ENCODE data around the gene FOXO1.

The FOXO1 gene

DNA sequence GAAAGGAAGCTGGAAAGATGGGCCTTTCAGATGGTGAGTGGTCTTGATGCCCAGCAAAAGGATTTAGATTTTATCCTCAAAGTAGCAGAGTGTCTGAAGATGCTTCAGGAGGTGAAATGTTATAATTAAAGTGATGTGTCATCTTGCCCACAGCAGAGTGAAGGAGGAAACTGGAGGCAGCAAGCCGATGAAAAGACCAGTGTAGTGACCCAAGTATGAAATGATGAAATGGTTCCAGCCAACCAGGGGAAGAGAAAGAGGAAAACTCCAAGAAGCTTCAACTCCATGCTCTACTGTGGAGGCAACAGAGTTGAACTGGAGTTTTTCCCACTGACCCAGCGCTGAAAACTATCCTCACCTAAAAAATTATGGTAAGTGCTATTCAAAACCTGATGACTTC, 66.7 kb downstream of the FOXO1 start:
- H3K9me3 ChIP-seq (ENCODE audit: severe bottlenecking), result no peaks in the 10 kb centered on the region
- DNase-seq, result no peak
- TF ChIP-seq, protein P1, sequence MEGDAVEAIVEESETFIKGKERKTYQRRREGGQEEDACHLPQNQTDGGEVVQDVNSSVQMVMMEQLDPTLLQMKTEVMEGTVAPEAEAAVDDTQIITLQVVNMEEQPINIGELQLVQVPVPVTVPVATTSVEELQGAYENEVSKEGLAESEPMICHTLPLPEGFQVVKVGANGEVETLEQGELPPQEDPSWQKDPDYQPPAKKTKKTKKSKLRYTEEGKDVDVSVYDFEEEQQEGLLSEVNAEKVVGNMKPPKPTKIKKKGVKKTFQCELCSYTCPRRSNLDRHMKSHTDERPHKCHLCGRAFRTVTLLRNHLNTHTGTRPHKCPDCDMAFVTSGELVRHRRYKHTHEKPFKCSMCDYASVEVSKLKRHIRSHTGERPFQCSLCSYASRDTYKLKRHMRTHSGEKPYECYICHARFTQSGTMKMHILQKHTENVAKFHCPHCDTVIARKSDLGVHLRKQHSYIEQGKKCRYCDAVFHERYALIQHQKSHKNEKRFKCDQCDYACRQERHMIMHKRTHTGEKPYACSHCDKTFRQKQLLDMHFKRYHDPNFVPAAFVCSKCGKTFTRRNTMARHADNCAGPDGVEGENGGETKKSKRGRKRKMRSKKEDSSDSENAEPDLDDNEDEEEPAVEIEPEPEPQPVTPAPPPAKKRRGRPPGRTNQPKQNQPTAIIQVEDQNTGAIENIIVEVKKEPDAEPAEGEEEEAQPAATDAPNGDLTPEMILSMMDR (IDR thresholded peaks at IDR 0.05; ENCODE audit: low read depth, low read length), result no peak
- H3K27me3 ChIP-seq (ENCODE audit: insufficient read depth, low read depth, severe bottlenecking), result no peaks in the 10 kb centered on the region
- H3K36me3 ChIP-seq, result no peaks in the 10 kb centered on the region
- H3K27ac ChIP-seq, result no peak overlapping the region
- H3K4me3 ChIP-seq (ENCODE audit: low read depth, low read length), result no peak overlapping the region

DNA sequence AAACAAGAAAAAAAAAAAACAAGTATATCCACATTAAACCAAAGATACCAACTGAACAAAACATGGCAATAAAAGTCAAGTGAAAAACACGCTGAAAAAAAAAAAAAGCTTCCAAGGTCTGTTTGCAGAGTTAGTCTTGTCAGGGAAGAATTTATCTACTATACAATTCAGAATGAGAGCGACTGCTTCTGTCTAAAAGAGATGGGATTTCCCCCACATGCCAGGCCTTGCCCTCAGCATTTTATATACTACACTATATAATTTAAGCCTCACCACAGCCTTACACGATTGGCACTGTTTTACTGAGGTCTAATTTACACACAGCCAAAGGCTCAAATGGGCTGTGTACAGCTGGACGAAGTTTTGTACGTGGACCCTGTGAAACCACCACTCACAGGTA, 67.3 kb downstream of the FOXO1 start:
- Histone ChIP-seq H3K27ac (no peak overlapping the region), H3K27me3 (ENCODE audit: insufficient read depth, low read depth, severe bottlenecking) (no peaks in the 10 kb centered on the region), H3K4me3 (ENCODE audit: low read depth, low read length) (no peak overlapping the region), H3K36me3 (no peaks in the 10 kb centered on the region), H3K9me3 (ENCODE audit: severe bottlenecking) (no peaks in the 10 kb centered on the region)
- DNase-seq, result no peak
- TF ChIP-seq, protein P1 (IDR thresholded peaks at IDR 0.05; ENCODE audit: low read depth, low read length), result no peak

DNA sequence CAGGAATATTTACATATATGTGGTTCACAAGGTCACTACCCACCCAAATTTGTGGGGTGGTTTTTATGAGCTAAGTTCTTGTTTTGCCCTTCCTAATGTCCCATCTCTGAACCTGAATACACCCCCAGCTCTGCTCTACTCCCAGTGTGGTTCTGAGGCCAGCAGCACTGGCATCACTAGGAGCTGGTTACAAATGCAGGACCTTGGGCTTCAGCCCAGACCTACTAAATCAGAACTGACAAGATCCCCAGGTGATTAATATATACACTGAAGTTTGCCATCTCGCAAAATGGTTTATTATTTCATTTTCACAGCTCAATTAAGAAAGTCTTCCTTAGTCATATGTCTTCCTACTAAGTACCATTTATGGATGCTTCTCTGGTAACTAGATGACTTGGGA, 67.9 kb downstream of the FOXO1 start:
- H3K9me3 ChIP-seq (ENCODE audit: severe bottlenecking), result no peaks in the 10 kb centered on the region
- no peaks in the 10 kb centered on the region for H3K36me3 ChIP-seq
- DNase-seq, result no peak
- H3K4me3 ChIP-seq (ENCODE audit: low read depth, low read length), result no peak overlapping the region
- TF ChIP-seq, protein P1 (IDR thresholded peaks at IDR 0.05; ENCODE audit: low read depth, low read length), result no peak
- H3K27ac ChIP-seq, result no peak overlapping the region
- H3K27me3 ChIP-seq (ENCODE audit: insufficient read depth, low read depth, severe bottlenecking), result no peaks in the 10 kb centered on the region

DNA sequence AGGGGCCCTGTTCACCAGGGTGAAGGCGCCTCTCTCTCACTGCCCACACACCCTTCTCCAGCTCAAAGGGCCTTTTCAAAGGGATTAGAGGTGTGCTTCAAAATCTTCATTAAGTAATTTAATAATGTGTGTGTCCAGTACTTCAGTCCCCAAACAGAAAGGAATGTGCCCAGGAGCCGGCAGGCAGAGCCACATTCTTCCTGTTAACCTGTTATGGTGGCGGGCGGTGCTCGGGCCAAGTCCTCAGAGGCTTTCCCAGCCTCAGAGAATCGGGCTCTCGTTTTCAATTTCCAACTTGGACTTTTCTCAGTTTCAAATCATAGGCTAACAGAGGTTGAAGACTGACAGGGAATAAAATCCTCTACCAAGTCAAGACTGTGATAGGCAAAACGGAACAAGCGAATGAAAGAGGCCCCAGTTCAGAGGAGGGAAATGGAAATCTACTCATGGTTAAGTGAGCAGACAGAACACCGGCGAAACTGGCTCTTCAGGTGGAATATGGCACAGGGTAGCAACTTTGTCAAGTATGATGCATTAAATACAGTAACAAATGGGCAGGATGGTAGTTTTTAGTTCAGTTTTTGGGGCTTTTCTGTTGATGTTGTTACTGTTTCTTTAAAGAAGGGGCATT, 68.6 kb downstream of the FOXO1 start:
- H3K27ac ChIP-seq, result no peak overlapping the region
- TF ChIP-seq, protein P1 (IDR thresholded peaks at IDR 0.05; ENCODE audit: low read depth, low read length), result no peak
- no peak for DNase-seq

DNA sequence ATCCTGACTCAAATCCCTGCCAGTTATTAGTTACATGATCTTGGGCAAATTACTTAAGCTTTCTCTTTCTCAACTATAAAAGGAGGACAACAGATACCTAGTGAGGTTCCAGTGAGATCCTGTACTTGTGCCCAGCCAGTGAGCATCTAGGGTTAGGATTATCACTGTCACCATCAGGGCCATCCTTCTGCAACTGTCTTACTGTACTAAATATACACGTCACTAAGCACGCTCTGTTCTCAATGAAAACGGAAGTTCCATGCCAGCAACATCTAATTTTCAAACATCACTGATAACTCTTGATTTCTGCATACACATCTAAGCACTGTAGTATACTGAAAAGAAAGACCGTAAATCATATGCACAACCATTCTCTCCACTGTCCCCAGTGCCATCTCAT, 70.0 kb downstream of the FOXO1 start:
- TF ChIP-seq, protein P1 (IDR thresholded peaks at IDR 0.05; ENCODE audit: low read depth, low read length), result no peak
- no peak overlapping the region for H3K4me3 ChIP-seq (ENCODE audit: low read depth, low read length)

More for the DNA sequence above, 68.6 kb downstream of the FOXO1 start:
- no peaks in the 10 kb centered on the region for H3K27me3 ChIP-seq (ENCODE audit: insufficient read depth, low read depth, severe bottlenecking)
- H3K36me3 ChIP-seq, result no peaks in the 10 kb centered on the region
- H3K4me3 ChIP-seq (ENCODE audit: low read depth, low read length), result no peak overlapping the region
- no peaks in the 10 kb centered on the region for H3K9me3 ChIP-seq (ENCODE audit: severe bottlenecking)

DNA sequence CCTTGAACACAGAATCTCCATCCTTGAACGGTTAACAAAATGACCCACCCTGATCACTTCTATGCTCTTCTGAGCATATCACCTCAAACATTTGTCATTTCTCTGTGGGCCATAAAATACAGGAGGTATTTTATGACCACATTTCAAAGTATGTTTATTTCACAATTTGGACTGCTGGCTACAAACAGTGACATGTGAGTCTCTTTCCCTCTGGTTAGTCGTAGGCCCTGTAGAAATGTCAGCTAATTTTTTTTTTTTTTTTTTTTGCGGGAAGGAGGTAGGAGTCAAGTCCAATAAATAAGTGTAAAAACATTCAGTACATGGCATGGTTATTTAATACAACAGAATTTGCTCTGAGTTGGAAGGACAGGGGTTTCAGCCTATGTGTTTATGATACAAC, 70.7 kb downstream of the FOXO1 start:
- TF ChIP-seq, protein P1 (IDR thresholded peaks at IDR 0.05; ENCODE audit: low read depth, low read length), result no peak
- Histone ChIP-seq H3K27me3 (ENCODE audit: insufficient read depth, low read depth, severe bottlenecking) (no peaks in the 10 kb centered on the region), H3K9me3 (ENCODE audit: severe bottlenecking) (no peaks in the 10 kb centered on the region), H3K27ac (no peak overlapping the region), H3K36me3 (no peaks in the 10 kb centered on the region), H3K4me3 (ENCODE audit: low read depth, low read length) (no peak overlapping the region)
- DNase-seq, result no peak

More for the DNA sequence above, 70.0 kb downstream of the FOXO1 start:
- no peaks in the 10 kb centered on the region for H3K36me3 ChIP-seq
- H3K27me3 ChIP-seq (ENCODE audit: insufficient read depth, low read depth, severe bottlenecking), result no peaks in the 10 kb centered on the region
- no peak overlapping the region for H3K27ac ChIP-seq
- no peaks in the 10 kb centered on the region for H3K9me3 ChIP-seq (ENCODE audit: severe bottlenecking)
- DNase-seq, result no peak
